Neural cell (in vitro differentiated cells): Measurements from ENCODE around the gene ZFYVE21. TPM values are rescaled to one million over a fixed set of nuclear protein-coding genes. Genes with fewer than 3 reads are reported as not detected.

Experiments
- H2AFZ ChIP-seq: fragments of 200-600, 300-800 bp; sonication (generic), shearing (Covaris generic); 2 replicates; pipeline ENCODE4 v1.6.0; 2014; ENCODE audit warnings: low read depth, mild to moderate bottlenecking, antibody characterized with exemption, low read length, moderate library complexity
- H3F3A ChIP-seq: fragments of 200-600 bp; shearing (Covaris generic); 2 replicates; pipeline ENCODE4 v1.6.1; 2016; ENCODE audit warnings: mild to moderate bottlenecking, moderate library complexity, mixed read lengths, antibody characterized with exemption, low read length; ENCODE audit not compliant: insufficient read depth, poor library complexity, severe bottlenecking
- H3K27ac ChIP-seq: fragments of 200-600, 300-800 bp; sonication (generic), shearing (Covaris generic); 2 replicates; pipeline ENCODE4 v1.5.1; 2014; ENCODE audit warnings: mild to moderate bottlenecking, low read length, moderate library complexity
- H3K27me3 ChIP-seq: fragments of 300-800, 200-600 bp; sonication (generic), shearing (Covaris generic); 2 replicates; pipeline ENCODE4 v1.6.0; 2014; ENCODE audit warnings: mild to moderate bottlenecking, low read depth, low read length, moderate library complexity; ENCODE audit not compliant: insufficient read depth
- H3K36me3 ChIP-seq: fragments of 300-800, 200-600 bp; sonication (generic), shearing (Covaris generic); 2 replicates; pipeline ENCODE4 v1.5.1; 2014; ENCODE audit warnings: mild to moderate bottlenecking, antibody characterized with exemption, low read length, moderate library complexity; ENCODE audit not compliant: insufficient read depth
- H3K4me2 ChIP-seq: fragments of 300-800, 200-600 bp; sonication (generic), shearing (Covaris generic); 2 replicates; pipeline ENCODE4 v1.6.0; 2014; ENCODE audit warnings: mild to moderate bottlenecking, low read length
- H3K4me3 ChIP-seq: fragments of 300-800, 200-600 bp; sonication (generic), shearing (Covaris generic); 2 replicates; pipeline ENCODE4 v1.5.1; 2014; ENCODE audit warnings: mild to moderate bottlenecking, low read length, moderate library complexity
- H3K79me2 ChIP-seq: fragments of 200-600 bp; shearing (Covaris generic); replicated peaks from 2 replicates; pipeline ENCODE4 v1.6.0; 2014; ENCODE audit warnings: mild to moderate bottlenecking, low read length, moderate library complexity; ENCODE audit not compliant: insufficient read depth
- H3K9ac ChIP-seq: fragments of 300-800, 200-600 bp; sonication (generic), shearing (Covaris generic); 2 replicates; pipeline ENCODE4 v1.6.1; 2016; ENCODE audit warnings: mild to moderate bottlenecking, low read length, mixed read lengths
- H3K9me2 ChIP-seq: fragments of 200-600 bp; shearing (Covaris generic); 2 replicates; pipeline ENCODE4 v1.6.1; 2016; ENCODE audit warnings: mild to moderate bottlenecking, low read length, mixed read lengths; ENCODE audit not compliant: insufficient read depth
- H3K9me3 ChIP-seq: fragments of 200-600, 300-800 bp; sonication (generic), shearing (Covaris generic); 2 replicates; pipeline ENCODE4 v1.6.1; 2016; ENCODE audit warnings: mild to moderate bottlenecking, mixed run types, low read length, moderate library complexity, mixed read lengths
- H4K20me1 ChIP-seq: fragments of 200-600 bp; shearing (Covaris generic); 2 replicates; pipeline ENCODE4 v1.6.1; 2016; ENCODE audit warnings: mild to moderate bottlenecking, mixed run types; ENCODE audit not compliant: insufficient read depth
- CTCF ChIP-seq: fragments of 450-650 bp; IDR thresholded peaks from 2 replicates; pipeline ENCODE4 v1.5.1; 2014; ENCODE audit warnings: antibody characterized with exemption, mild to moderate bottlenecking, moderate library complexity; ENCODE audit not compliant: poor library complexity, severe bottlenecking
- EP300 ChIP-seq: fragments of 450-650 bp; conservative IDR thresholded peaks from 2 replicates; pipeline ENCODE4 v1.6.1; 2014; ENCODE audit warnings: antibody characterized with exemption, mild to moderate bottlenecking, moderate library complexity; ENCODE audit not compliant: poor library complexity, severe bottlenecking
- EZH2 ChIP-seq: fragments of 200-600, 300-800 bp; shearing (Covaris generic), sonication (generic); IDR thresholded peaks from 2 replicates; pipeline ENCODE4 v1.6.1; 2014; ENCODE audit warnings: antibody characterized with exemption, low read length, borderline replicate concordance, mild to moderate bottlenecking; ENCODE audit not compliant: insufficient read depth, poor library complexity, severe bottlenecking
- MXI1 ChIP-seq: fragments of 450-650 bp; conservative IDR thresholded peaks from 2 replicates; pipeline ENCODE4 v1.6.1; 2014; ENCODE audit warnings: antibody characterized with exemption, mild to moderate bottlenecking; ENCODE audit not compliant: poor library complexity, severe bottlenecking
- POLR2AphosphoS5 ChIP-seq: IDR thresholded peaks from 2 replicates; pipeline ENCODE4 v1.6.1; 2012
- RAD21 ChIP-seq: fragments of 450-650 bp; conservative IDR thresholded peaks from 2 replicates; pipeline ENCODE4 v1.6.1; 2014; ENCODE audit warnings: antibody characterized with exemption, mild to moderate bottlenecking, moderate library complexity
- REST ChIP-seq: IDR thresholded peaks from 2 replicates; pipeline ENCODE4 v1.6.1; 2012; ENCODE audit warnings: borderline replicate concordance
- SMC3 ChIP-seq: fragments of 450-650 bp; conservative IDR thresholded peaks from 2 replicates; pipeline ENCODE4 v1.6.1; 2014; ENCODE audit warnings: antibody characterized with exemption, mild to moderate bottlenecking, moderate library complexity; ENCODE audit not compliant: poor library complexity
- TAF1 ChIP-seq: IDR thresholded peaks from 2 replicates; pipeline ENCODE4 v1.6.1; 2012; ENCODE audit warnings: low read depth
- polyA plus RNA-seq: library from polyadenylated mRNA; depleted of rRNA; stranded (reverse); fragments of >200 nt; gene quantifications from 2 replicates; pipeline ENCODE4 v1.2.3, GENCODE V29; 2014

ZFYVE21 gene
- polyA plus RNA-seq, 1 donor from 2014 or later, result 99.7 TPM

- H3K27ac ChIP-seq, result no peak overlapping the region
- H3K4me2 ChIP-seq, result no peak overlapping the region
- no peaks in the 10 kb centered on the region for H3F3A ChIP-seq
- no peak overlapping the region for H2AFZ ChIP-seq
- H3K9me2 ChIP-seq, result no peaks in the 10 kb centered on the region
- H4K20me1 ChIP-seq, result peaks cover 4% of the 10 kb centered on the region
- H3K9me3 ChIP-seq, result no peaks in the 10 kb centered on the region
- no peaks in the 10 kb centered on the region for H3K27me3 ChIP-seq
- no peak overlapping the region for H3K9ac ChIP-seq
- TF ChIP-seq POLR2AphosphoS5 (no peak), TAF1 (no peak), CTCF (no peak), EZH2 (no peak), RAD21 (no peak), REST (no peak), MXI1 (no peak), SMC3 (no peak), EP300 (no peak)
- H3K4me3 ChIP-seq, result no peak overlapping the region
- no peaks in the 10 kb centered on the region for H3K79me2 ChIP-seq
- peaks cover 7% of the 10 kb centered on the region for H3K36me3 ChIP-seq
Observed at GRCh38 chr14:103686831-103687485, 28.7 kb upstream of the ZFYVE21 start.

- TF ChIP-seq MXI1 (no peak), RAD21 (no peak), EZH2 (no peak), POLR2AphosphoS5 (no peak), REST (no peak), EP300 (no peak), SMC3 (no peak), CTCF (no peak), TAF1 (no peak)
- Histone ChIP-seq H3K4me3 (no peak overlapping the region), H3K9me2 (no peaks in the 10 kb centered on the region), H3F3A (no peaks in the 10 kb centered on the region), H3K36me3 (peaks cover 7% of the 10 kb centered on the region), H2AFZ (no peak overlapping the region), H3K9ac (no peak overlapping the region), H4K20me1 (peaks cover 7% of the 10 kb centered on the region), H3K9me3 (no peaks in the 10 kb centered on the region), H3K27me3 (no peaks in the 10 kb centered on the region), H3K27ac (no peak overlapping the region), H3K79me2 (no peaks in the 10 kb centered on the region), H3K4me2 (no peak overlapping the region)
Observed at GRCh38 chr14:103687712-103688111, 27.9 kb upstream of the ZFYVE21 start.
